ENCODE data around the gene ADGRV1.

The ADGRV1 gene

DNA sequence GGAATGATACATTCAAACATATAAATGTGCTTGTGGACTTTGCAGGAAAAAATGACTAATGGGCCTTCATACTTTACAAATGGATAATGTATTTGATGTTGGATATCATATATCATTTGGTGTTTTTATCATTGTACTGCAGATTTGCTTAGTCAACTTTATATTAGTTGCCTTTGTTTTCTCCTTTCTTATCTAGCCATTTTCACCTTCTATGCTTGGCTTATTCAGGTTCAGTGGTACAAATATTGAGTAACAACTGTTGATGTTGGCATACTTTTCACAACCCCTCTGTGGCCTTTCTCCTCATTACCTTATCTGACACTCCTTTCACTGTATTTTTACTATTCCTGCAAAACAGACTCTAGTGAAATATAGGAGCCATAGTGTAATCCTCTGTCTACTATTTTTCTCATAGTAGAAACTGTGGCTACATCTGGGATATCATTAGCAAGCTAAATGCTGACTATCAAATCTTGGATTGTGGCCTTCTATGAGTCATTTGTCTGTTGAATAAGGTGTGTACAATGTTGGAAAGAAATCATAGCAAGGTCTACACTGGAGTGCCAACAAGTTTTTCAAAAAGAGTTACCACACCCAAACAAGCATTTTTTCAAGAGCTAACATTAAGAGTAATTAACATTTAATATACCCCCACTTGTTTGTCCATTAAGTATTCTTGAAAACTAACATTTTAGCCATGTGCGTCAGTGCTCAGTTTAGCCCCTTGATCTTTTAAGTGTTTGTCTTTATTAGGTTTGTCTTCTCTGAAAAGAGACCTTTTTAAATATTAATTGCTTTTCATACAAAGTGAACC lies 330.1 kb downstream of the ADGRV1 start:
- DNase-seq (ENCODE audit: low spot score) = no peak
- TF ChIP-seq, protein P1, sequence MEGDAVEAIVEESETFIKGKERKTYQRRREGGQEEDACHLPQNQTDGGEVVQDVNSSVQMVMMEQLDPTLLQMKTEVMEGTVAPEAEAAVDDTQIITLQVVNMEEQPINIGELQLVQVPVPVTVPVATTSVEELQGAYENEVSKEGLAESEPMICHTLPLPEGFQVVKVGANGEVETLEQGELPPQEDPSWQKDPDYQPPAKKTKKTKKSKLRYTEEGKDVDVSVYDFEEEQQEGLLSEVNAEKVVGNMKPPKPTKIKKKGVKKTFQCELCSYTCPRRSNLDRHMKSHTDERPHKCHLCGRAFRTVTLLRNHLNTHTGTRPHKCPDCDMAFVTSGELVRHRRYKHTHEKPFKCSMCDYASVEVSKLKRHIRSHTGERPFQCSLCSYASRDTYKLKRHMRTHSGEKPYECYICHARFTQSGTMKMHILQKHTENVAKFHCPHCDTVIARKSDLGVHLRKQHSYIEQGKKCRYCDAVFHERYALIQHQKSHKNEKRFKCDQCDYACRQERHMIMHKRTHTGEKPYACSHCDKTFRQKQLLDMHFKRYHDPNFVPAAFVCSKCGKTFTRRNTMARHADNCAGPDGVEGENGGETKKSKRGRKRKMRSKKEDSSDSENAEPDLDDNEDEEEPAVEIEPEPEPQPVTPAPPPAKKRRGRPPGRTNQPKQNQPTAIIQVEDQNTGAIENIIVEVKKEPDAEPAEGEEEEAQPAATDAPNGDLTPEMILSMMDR (IDR thresholded peaks at IDR 0.05) = no peak
- Histone ChIP-seq H3K4me3 (no peak overlapping the region), H3K27ac (no peak overlapping the region)

DNA sequence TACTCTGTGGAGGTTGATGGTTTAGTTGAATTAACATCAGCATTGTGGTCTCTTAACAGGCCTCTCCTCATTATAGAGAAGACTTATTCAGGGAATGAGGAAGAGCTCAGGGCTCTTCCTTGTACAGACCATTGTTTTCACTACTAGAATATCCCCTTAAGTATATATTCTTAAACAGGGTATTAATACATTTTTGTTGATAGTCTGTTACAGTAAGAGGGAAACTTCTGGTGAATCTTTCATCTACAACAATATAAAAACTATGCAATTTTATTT lies 330.7 kb downstream of the ADGRV1 start:
- H3K27ac ChIP-seq = no peak overlapping the region
- TF ChIP-seq, protein P1 (IDR thresholded peaks at IDR 0.05) = no peak

DNA sequence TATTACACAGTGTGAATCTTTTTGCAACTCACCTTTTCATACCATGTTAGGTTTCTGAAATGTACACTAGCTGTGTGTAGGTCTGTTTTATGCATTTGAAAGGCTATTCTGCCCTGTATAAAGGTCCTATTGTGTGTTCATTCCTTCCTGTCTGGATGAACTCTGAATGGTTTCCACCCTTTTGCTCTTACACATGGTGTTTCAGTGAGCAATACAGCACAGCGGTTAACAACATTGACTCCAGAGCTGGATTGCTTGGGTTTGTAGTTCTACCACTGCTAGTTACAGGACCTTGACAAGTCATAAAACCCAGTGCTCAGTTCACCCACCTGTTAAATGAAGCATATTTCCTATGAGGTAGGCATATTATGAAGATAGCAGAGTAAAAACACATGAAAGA lies 331.6 kb downstream of the ADGRV1 start:
- no peak overlapping the region for H3K27ac ChIP-seq
- H3K4me3 ChIP-seq = no peak overlapping the region
- no peak for DNase-seq (ENCODE audit: low spot score)
- TF ChIP-seq, protein P1 (IDR thresholded peaks at IDR 0.05) = no peak

More for the DNA sequence above, 330.7 kb downstream of the ADGRV1 start:
- H3K4me3 ChIP-seq = no peak overlapping the region
- no peak for DNase-seq (ENCODE audit: low spot score)

DNA sequence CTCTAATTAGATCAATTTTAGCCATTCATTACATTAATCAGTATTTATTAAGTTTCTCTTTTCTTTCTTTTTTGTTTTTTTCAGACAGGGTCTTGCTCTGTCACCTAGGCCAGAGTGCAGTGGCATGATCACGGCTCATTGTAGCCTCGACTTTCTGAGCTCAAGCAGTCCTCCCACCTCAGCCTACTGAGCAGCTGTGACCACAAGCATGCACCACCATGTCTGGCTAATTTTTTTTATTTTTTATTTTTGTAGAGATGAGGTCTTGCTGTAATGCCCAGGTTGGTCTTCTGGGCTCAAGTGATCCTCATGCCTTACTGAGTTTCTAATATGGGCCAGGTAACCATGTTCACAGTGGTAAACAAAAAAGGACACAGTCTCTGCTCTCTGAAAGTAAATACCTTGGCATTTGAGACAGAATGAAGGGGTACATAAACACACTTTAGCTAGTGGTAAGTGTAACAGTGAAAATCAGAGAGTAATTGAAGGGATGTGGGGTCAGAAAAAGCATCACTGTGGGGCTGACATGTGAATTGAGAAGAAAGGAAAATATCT lies 336.3 kb downstream of the ADGRV1 start:
- TF ChIP-seq, protein P1 (IDR thresholded peaks at IDR 0.05) = no peak
- Histone ChIP-seq H3K4me3 (no peak overlapping the region), H3K27ac (no peak overlapping the region)
- DNase-seq (ENCODE audit: low spot score) = no peak

DNA sequence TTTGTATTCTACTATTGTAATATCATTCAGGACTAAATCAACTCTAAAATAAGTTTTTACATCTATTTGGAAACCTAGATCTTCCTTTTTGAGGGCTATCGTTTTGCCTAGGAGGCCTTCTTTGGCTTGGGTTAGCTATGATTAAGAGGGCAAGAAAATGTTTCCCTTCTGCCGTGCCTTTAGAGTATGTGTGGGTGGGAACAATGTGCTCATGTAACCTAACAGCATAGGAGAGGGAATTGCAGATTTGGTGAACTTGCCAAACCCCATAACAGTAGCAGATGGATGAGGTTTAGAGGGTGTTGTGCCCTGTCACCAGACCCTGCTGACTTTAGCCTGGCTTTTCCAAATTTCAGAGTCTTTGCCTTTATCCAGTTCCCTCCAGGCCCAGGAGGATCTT lies 339.0 kb downstream of the ADGRV1 start:
- no peak for DNase-seq (ENCODE audit: low spot score)
- no peak overlapping the region for H3K4me3 ChIP-seq

DNA sequence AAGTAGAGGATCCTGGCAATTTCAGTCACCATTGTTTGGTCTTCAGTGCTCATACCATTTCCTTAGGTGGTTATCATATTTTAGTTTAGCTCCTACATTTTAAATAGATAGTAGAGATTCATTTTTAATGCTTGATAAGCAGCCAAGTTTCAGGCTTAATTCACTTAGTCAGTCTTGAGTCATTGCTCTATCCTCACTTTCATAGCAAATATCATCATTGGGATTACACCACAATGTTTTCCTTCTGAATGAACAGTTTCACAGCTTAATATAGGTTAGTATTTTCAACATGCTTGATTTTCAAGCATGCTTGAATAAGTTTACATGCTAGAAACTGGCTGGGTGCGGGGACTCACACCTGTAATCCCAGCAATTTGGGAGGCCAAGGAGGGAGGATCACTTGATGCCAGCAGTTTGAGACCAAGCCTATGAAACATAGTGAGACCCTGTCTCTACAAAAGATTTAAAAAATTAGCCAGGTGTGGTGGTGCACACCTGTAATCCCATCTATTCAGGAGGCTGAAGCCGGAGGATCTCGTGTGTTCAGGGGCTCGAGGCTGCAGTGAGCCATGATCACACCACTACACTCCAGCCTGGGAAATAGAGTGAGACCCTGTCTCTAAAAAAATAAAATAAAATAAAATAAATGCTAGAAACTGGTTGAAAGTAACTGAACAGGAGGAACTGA lies 339.9 kb downstream of the ADGRV1 start:
- no peak overlapping the region for H3K27ac ChIP-seq
- DNase-seq (ENCODE audit: low spot score) = no peak
- no peak overlapping the region for H3K4me3 ChIP-seq
- TF ChIP-seq, protein P1 (IDR thresholded peaks at IDR 0.05) = no peak

More for the DNA sequence above, 339.0 kb downstream of the ADGRV1 start:
- no peak overlapping the region for H3K27ac ChIP-seq
- TF ChIP-seq, protein P1 (IDR thresholded peaks at IDR 0.05) = no peak
